Activated naive CD4-positive, alpha-beta T cell treated with anti-CD3 and anti-CD28 coated beads, Interleukin-2, amount 50 U/mL, for 72 hours (primary cell): Measurements from ENCODE around the gene BCOR. TPM values are rescaled to one million over a fixed set of nuclear protein-coding genes. Genes with fewer than 3 reads are reported as not detected.

ENCODE experiments used
- ATAC-seq, 2 donors: fragments of 150-1000 bp; cut with Tn5 transposase; 2 replicates each; pipeline ENCODE4 v1.10.0; 2021; ENCODE audit warnings: mild to moderate bottlenecking in 2 of 2, moderate library complexity in 2 of 2
- DNase-seq, 2 donors: peaks; one replicate each; pipeline ENCODE4 v3.0.0; 2021 to 2022; ENCODE audit warnings: low spot score in 2 of 2
- H3K27ac Mint-ChIP-seq, 2 donors: one replicate each; pipeline ENCODE4 v1.8.0; 2022; ENCODE audit warnings: mild to moderate bottlenecking in 2 of 2, mixed read lengths in 2 of 2
- H3K36me3 Mint-ChIP-seq, 2 donors: one replicate each; pipeline ENCODE4 v1.8.0; 2022; ENCODE audit warnings: mixed read lengths in 2 of 2
- H3K9me3 Mint-ChIP-seq, 2 donors: one replicate each; pipeline ENCODE4 v1.8.0; 2022; ENCODE audit warnings: mixed read lengths in 2 of 2
- total RNA-seq, 2 donors: library from RNA; stranded (reverse); gene quantifications; one replicate each; pipeline ENCODE4 v1.2.3, GENCODE V29; 2022

The BCOR gene
- total RNA-seq, 2 donors from 2014 or later = 46.9 to 48.3 TPM

DNA sequence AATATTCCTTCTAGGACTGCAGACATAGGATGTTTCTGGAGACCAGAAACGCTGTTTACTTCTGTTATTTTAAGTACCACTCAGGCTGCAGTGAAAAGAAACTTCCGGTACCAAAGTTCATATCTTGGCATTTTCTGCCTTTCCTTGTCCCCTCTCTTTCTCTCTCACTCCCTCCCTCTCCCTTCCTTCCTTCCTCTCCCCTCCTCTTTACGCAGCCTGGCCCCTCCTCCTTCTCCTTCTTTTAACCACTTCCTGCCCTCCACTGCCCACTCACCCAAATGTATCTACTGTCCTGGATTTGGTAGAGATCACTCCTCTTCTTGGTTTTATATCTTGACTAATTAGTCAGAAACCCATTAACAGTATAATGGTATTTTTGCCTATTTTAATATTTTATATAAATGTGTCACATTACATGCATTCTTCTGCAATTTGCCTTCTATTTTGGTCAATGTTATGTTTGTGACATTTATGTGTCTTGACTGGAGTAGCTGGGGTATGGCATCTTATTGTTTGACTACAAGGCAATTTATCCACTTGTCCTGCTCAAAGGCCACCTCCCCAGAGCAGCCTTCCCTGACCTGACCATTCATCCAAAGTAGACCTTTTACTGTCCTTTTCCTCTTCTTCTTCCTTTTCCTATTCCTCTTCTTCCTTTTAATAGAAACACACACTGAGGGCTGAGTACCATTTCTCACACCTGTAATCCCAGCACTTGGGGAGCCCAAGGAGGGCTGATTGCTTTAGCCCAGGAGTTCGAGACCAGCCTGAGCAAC lies 56.9 kb downstream of the BCOR start:
- Mint-ChIP-seq H3K36me3 (no peaks in the 10 kb centered on the region), H3K9me3 (no peaks in the 10 kb centered on the region), H3K27ac (peak overlapping the region in 1 of 2 donors; percentile 82)
- no peak for DNase-seq
- ATAC-seq = peak in 1 of 2 donors; percentile 34

GRCh38 chrX:40039887-40040286 lies 57.9 kb downstream of the BCOR start:
- Mint-ChIP-seq H3K9me3 (no peaks in the 10 kb centered on the region), H3K36me3 (no peaks in the 10 kb centered on the region), H3K27ac (no peak overlapping the region)
- ATAC-seq = no peak
- no peak for DNase-seq

- ATAC-seq = peak in 1 of 2 donors; percentile 24
These were observed 60.4 kb downstream of the BCOR start for GRCh38 chrX:40037367-40037766.

GRCh38 chrX:40035726-40036125 lies 62.0 kb downstream of the BCOR start:
- ATAC-seq (no peak), DNase-seq (no peak)
- H3K36me3 Mint-ChIP-seq = no peaks in the 10 kb centered on the region
- H3K9me3 Mint-ChIP-seq = no peaks in the 10 kb centered on the region
- H3K27ac Mint-ChIP-seq = no peak overlapping the region

More at GRCh38 chrX:40037367-40037766, 60.4 kb downstream of the BCOR start:
- no peak for DNase-seq
- H3K36me3 Mint-ChIP-seq = no peaks in the 10 kb centered on the region
- H3K27ac Mint-ChIP-seq = no peak overlapping the region
- no peaks in the 10 kb centered on the region for H3K9me3 Mint-ChIP-seq

- DNase-seq (no peak), ATAC-seq (no peak)
- no peak overlapping the region for H3K27ac Mint-ChIP-seq
- no peaks in the 10 kb centered on the region for H3K9me3 Mint-ChIP-seq
- no peaks in the 10 kb centered on the region for H3K36me3 Mint-ChIP-seq
These were observed 65.8 kb downstream of the BCOR start for GRCh38 chrX:40031911-40032310.

DNA sequence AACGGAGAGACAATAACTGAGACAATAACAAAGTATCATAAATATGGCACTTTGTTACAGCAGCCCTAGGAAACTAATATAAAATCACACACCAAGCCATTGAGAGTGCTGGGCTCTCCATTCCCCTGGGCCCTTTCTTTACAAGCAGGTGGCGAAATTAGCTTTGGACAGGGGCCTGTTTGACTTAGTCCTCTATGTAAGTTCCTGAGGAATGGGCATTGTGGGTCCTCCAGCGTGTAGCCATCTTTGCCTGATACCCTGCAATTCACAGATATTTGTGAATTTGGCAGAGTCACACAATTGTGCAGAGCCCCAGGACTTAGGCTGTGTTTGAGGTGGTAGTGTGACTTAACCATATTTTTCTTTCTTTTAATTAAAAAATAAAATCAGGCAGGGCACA lies 67.6 kb downstream of the BCOR start:
- ATAC-seq (no peak), DNase-seq (no peak)
- H3K9me3 Mint-ChIP-seq = no peaks in the 10 kb centered on the region
- H3K36me3 Mint-ChIP-seq = no peaks in the 10 kb centered on the region
- H3K27ac Mint-ChIP-seq = no peak overlapping the region

- peak; percentile 94 to 95 for ATAC-seq
- Mint-ChIP-seq H3K9me3 (no peaks in the 10 kb centered on the region), H3K27ac (peak overlapping the region in 1 of 2 donors; percentile 30), H3K36me3 (no peaks in the 10 kb centered on the region)
- DNase-seq = no peak
These were observed 75.3 kb downstream of the BCOR start for GRCh38 chrX:40022421-40022820.

DNA sequence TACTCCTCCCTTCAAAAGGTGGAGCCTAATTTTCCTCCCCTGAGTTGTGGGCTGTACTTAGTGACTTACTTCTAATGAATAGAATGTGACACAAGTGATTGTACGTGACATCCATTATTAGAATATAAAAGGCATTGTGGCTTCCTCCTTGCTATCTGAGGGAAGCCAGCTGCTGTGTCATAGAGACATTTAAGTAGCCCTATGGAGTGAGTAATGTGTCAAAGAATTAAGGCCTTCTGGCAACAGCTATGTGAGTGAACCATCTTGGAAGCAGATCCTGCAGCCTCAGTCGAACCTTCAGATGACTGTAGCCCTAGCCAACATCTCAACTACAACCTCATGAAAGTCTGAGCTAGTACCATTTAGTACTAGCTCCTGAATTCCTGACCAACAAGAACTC lies 76.1 kb downstream of the BCOR start:
- DNase-seq = no peak
- Mint-ChIP-seq H3K9me3 (no peaks in the 10 kb centered on the region), H3K27ac (peak overlapping the region in 1 of 2 donors; percentile 30), H3K36me3 (no peaks in the 10 kb centered on the region)
- ATAC-seq = peak; percentile 50 to 64

DNA sequence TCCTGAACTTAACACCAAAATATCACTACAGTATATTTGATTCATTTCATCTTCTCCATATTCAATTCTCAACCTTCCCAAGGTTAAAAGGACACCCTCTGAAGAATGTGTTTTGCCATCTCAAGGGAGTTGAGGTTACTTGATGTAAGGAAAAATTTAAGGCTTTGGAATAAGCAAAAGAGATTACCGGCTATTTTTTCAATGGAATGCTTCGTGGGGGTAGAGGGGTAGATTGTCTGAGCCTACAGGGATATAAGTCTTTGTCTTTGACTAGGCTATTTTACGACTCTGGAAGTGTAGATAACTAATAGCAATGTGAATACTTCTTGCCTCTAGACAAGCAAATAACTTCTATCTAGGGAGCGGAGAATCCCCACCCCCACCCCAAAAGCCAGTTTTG lies 78.2 kb downstream of the BCOR start:
- H3K36me3 Mint-ChIP-seq = no peaks in the 10 kb centered on the region
- H3K27ac Mint-ChIP-seq = no peak overlapping the region
- no peak for ATAC-seq
- no peaks in the 10 kb centered on the region for H3K9me3 Mint-ChIP-seq
- DNase-seq = no peak

DNA sequence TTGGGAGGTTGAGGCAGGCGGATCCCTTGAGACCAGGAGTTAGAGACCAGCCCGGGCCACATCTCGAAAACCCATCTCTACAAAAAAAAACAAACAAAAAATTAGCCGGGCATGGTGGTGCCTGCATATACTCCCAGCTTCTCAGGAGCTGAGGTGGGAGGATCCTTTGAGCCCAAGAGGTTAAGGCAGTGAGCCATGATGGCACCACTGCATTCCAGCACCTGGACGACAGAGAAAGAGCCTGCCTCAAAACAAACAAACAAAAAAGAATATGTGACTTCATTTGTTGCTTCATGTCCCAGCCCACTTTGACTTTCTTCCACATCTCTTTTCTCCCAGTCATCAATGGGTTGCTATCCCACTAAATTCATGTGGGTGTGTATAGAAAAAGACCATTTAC lies 79.7 kb downstream of the BCOR start:
- H3K36me3 Mint-ChIP-seq = no peaks in the 10 kb centered on the region
- ATAC-seq = no peak

GRCh38 chrX:40016749-40017148 lies 81.0 kb downstream of the BCOR start:
- no peak for DNase-seq
- H3K27ac Mint-ChIP-seq = no peak overlapping the region
- ATAC-seq = no peak
- H3K9me3 Mint-ChIP-seq = no peaks in the 10 kb centered on the region
- H3K36me3 Mint-ChIP-seq = no peaks in the 10 kb centered on the region

More for the DNA sequence above, 79.7 kb downstream of the BCOR start:
- Mint-ChIP-seq H3K27ac (no peak overlapping the region), H3K9me3 (no peaks in the 10 kb centered on the region)
- no peak for DNase-seq

DNA sequence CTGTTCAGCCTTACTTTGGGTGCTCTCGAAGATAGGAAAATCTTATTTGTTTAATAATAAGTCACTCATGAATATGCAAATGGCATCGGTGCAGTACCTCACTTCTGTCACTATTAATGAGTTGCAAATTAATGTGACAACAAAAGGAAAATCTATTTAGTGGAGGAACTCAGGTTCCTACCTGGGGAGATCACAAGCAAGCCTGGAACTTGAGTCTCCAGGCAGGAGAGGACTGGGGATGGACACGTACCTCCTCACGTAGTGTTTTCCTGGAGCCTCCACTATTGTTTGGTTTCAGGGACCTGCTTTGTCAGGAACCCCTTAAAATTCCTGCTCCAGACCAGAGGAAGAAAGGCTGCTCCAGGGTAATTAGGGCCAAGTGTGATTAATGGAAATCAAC lies 82.1 kb downstream of the BCOR start:
- Mint-ChIP-seq H3K36me3 (no peaks in the 10 kb centered on the region), H3K9me3 (no peaks in the 10 kb centered on the region), H3K27ac (no peak overlapping the region)
- ATAC-seq (no peak), DNase-seq (no peak)

GRCh38 chrX:40013266-40014195 lies 84.2 kb downstream of the BCOR start:
- H3K36me3 Mint-ChIP-seq = no peaks in the 10 kb centered on the region
- H3K27ac Mint-ChIP-seq = peak overlapping the region in 1 of 2 donors; percentile 67
- peak; percentile 39 to 56 for ATAC-seq
- no peak for DNase-seq
- H3K9me3 Mint-ChIP-seq = no peaks in the 10 kb centered on the region

DNA sequence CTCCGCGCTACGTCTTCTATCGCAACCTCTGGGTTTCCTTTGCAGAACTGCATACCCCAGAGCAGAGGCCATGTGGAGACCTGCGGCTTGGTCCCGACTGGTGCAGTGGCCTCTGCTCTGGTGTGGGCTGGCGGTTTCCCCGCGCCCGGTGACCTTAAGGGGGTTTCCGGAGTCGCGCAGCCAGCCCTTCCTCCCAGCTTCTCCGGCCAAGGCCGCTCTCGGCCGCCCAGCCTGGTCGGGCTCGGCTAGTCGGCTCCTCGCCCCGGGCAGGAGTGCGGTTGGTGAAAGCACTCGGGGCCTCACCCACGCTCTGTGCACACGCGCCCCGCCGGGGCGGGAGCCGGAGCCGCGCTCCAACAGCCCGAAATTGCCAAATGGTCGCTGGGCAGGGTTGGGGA lies 84.9 kb downstream of the BCOR start:
- ATAC-seq (peak; percentile 47 to 53), DNase-seq (peak in 1 of 2 donors; percentile 67)
- H3K36me3 Mint-ChIP-seq = no peaks in the 10 kb centered on the region
- H3K27ac Mint-ChIP-seq = peak overlapping the region in 1 of 2 donors; percentile 67
- no peaks in the 10 kb centered on the region for H3K9me3 Mint-ChIP-seq

DNA sequence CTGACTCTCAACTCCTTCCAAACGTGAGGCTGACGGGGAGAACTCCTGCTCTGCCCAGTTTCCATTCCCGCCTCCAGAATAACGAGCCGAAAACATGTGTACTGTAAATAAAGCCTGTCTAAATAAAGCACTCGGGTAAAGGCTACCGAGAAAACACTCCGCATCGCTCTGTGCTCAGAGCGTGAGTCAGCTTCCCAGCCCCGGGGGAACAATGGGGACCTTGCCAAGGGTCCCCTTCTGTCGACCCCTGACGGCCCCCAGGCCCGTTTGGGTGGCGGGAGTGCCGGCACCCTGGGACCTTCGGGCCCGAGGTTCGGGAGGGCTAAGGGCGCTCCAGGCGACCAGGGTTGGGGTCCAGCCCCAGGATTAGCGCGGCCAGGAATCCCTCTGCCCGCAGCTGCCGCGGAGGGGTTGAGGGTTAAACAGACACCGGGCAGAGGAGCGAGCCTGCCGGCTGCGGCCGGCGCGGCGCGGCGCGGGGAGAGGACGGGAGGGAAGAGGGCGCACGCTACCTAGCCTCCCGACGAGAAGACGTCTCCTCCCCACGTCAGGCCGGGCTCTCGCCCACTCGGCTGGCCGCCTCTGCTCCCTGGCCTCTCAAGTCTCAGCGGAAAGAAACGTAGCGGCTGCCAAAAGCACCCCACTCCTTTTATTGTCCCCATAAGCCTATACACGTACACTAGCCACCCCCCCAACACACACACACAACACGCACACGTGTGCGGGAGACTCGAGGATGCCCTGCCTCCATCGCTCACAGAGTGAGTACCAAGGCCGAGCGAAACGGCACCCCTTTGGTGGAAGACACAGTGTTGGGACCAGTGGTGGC lies 85.5 kb downstream of the BCOR start:
- H3K9me3 Mint-ChIP-seq = no peaks in the 10 kb centered on the region
- DNase-seq (no peak), ATAC-seq (peak; percentile 21 to 35)
- H3K27ac Mint-ChIP-seq = peak overlapping the region in 1 of 2 donors; percentile 67
- H3K36me3 Mint-ChIP-seq = no peaks in the 10 kb centered on the region

GRCh38 chrX:40011322-40012038 lies 86.3 kb downstream of the BCOR start:
- ATAC-seq (no peak), DNase-seq (no peak)
- Mint-ChIP-seq H3K9me3 (no peaks in the 10 kb centered on the region), H3K36me3 (no peaks in the 10 kb centered on the region), H3K27ac (no peak overlapping the region)
